Mucosa of rectum (tissue), 2 donors: ENCODE data around the gene INPP4B.

Experiments used
- H3K27ac ChIP-seq, 2 donors: one replicate each; pipeline ENCODE4 v1.7.0; 2013; ENCODE audit warnings: inconsistent platforms in 2 of 2, low read depth in 2 of 2, low read length in 2 of 2
- H3K27me3 ChIP-seq, 2 donors: one replicate each; pipeline ENCODE4 v1.7.0; 2013; ENCODE audit warnings: low read length in 2 of 2; ENCODE audit not compliant: control insufficient read depth in 2 of 2, insufficient read depth in 2 of 2
- H3K36me3 ChIP-seq, 2 donors: one replicate each; pipeline ENCODE4 v1.7.0; 2013; ENCODE audit warnings: low read length in 2 of 2; ENCODE audit not compliant: control insufficient read depth in 2 of 2, insufficient read depth in 2 of 2
- H3K4me1 ChIP-seq, 2 donors: one replicate each; pipeline ENCODE4 v1.7.0; 2013; ENCODE audit warnings: low read length in 2 of 2, mild to moderate bottlenecking in 1 of 2; ENCODE audit not compliant: control insufficient read depth in 2 of 2, insufficient read depth in 2 of 2
- H3K4me3 ChIP-seq, 2 donors: one replicate each; pipeline ENCODE4 v1.7.0; 2013; ENCODE audit warnings: low read length in 2 of 2
- H3K9ac ChIP-seq, 2 donors: one replicate each; pipeline ENCODE4 v1.7.0; 2013; ENCODE audit warnings: low read length in 2 of 2, low read depth in 1 of 2, mild to moderate bottlenecking in 1 of 2
- H3K9me3 ChIP-seq, 2 donors: one replicate each; pipeline ENCODE4 v1.7.0; 2013; ENCODE audit warnings: low read length in 2 of 2; ENCODE audit not compliant: control insufficient read depth in 2 of 2
- donor health status: healthy.
- donor health status: Normal muscosa, but diverticular disease.

The INPP4B gene

GRCh38 chr4:142598132-142598531 lies 248.0 kb downstream of the INPP4B start:
- Histone ChIP-seq H3K4me3 (no peak overlapping the region), H3K9me3 (no peaks in the 10 kb centered on the region), H3K9ac (no peak overlapping the region), H3K4me1 (no peaks in the 10 kb centered on the region), H3K36me3 (no peaks in the 10 kb centered on the region), H3K27me3 (no peaks in the 10 kb centered on the region), H3K27ac (no peak overlapping the region)

- Histone ChIP-seq H3K9me3 (no peaks in the 10 kb centered on the region), H3K36me3 (no peaks in the 10 kb centered on the region), H3K9ac (no peak overlapping the region), H3K4me1 (no peaks in the 10 kb centered on the region), H3K4me3 (no peak overlapping the region), H3K27ac (no peak overlapping the region), H3K27me3 (no peaks in the 10 kb centered on the region)
Measured at GRCh38 chr4:142596595-142596994, 249.5 kb downstream of the INPP4B start.

- Histone ChIP-seq H3K4me3 (no peak overlapping the region), H3K27me3 (no peaks in the 10 kb centered on the region), H3K9ac (no peak overlapping the region), H3K27ac (no peak overlapping the region), H3K4me1 (no peaks in the 10 kb centered on the region), H3K9me3 (no peaks in the 10 kb centered on the region), H3K36me3 (no peaks in the 10 kb centered on the region)
Measured at GRCh38 chr4:142596121-142596520, 250.0 kb downstream of the INPP4B start.

- Histone ChIP-seq H3K27ac (no peak overlapping the region), H3K9me3 (no peaks in the 10 kb centered on the region), H3K36me3 (no peaks in the 10 kb centered on the region), H3K9ac (no peak overlapping the region), H3K4me3 (no peak overlapping the region), H3K4me1 (no peaks in the 10 kb centered on the region), H3K27me3 (no peaks in the 10 kb centered on the region)
Measured at GRCh38 chr4:142595222-142595871, 250.8 kb downstream of the INPP4B start.

- Histone ChIP-seq H3K9me3 (no peaks in the 10 kb centered on the region), H3K27me3 (no peaks in the 10 kb centered on the region), H3K36me3 (no peaks in the 10 kb centered on the region), H3K4me3 (no peak overlapping the region), H3K27ac (no peak overlapping the region), H3K9ac (no peak overlapping the region), H3K4me1 (no peaks in the 10 kb centered on the region)
Measured at GRCh38 chr4:142585411-142585810, 260.7 kb downstream of the INPP4B start.

- no peaks in the 10 kb centered on the region for H3K27me3 ChIP-seq
- H3K4me3 ChIP-seq, result no peak overlapping the region
- no peak overlapping the region for H3K27ac ChIP-seq
- no peaks in the 10 kb centered on the region for H3K36me3 ChIP-seq
- H3K9me3 ChIP-seq, result no peaks in the 10 kb centered on the region
- no peaks in the 10 kb centered on the region for H3K4me1 ChIP-seq
- H3K9ac ChIP-seq, result no peak overlapping the region
Measured at GRCh38 chr4:142583708-142584107, 262.4 kb downstream of the INPP4B start.

GRCh38 chr4:142582340-142582739 lies 263.8 kb downstream of the INPP4B start:
- Histone ChIP-seq H3K36me3 (no peaks in the 10 kb centered on the region), H3K9me3 (no peaks in the 10 kb centered on the region), H3K27me3 (no peaks in the 10 kb centered on the region), H3K4me1 (no peaks in the 10 kb centered on the region), H3K27ac (no peak overlapping the region), H3K4me3 (no peak overlapping the region), H3K9ac (no peak overlapping the region)

GRCh38 chr4:142581881-142582280 lies 264.2 kb downstream of the INPP4B start:
- H3K4me1 ChIP-seq, result no peaks in the 10 kb centered on the region
- no peaks in the 10 kb centered on the region for H3K9me3 ChIP-seq
- H3K9ac ChIP-seq, result no peak overlapping the region
- no peaks in the 10 kb centered on the region for H3K27me3 ChIP-seq
- H3K36me3 ChIP-seq, result no peaks in the 10 kb centered on the region
- no peak overlapping the region for H3K27ac ChIP-seq
- no peak overlapping the region for H3K4me3 ChIP-seq

GRCh38 chr4:142579443-142579842 lies 266.7 kb downstream of the INPP4B start:
- H3K36me3 ChIP-seq, result no peaks in the 10 kb centered on the region
- no peak overlapping the region for H3K9ac ChIP-seq
- no peaks in the 10 kb centered on the region for H3K27me3 ChIP-seq
- no peak overlapping the region for H3K4me3 ChIP-seq
- H3K9me3 ChIP-seq, result no peaks in the 10 kb centered on the region
- H3K27ac ChIP-seq, result no peak overlapping the region
- no peaks in the 10 kb centered on the region for H3K4me1 ChIP-seq

GRCh38 chr4:142574306-142574705 lies 271.8 kb downstream of the INPP4B start:
- Histone ChIP-seq H3K36me3 (no peaks in the 10 kb centered on the region), H3K4me1 (no peaks in the 10 kb centered on the region), H3K27me3 (no peaks in the 10 kb centered on the region), H3K4me3 (no peak overlapping the region), H3K9ac (no peak overlapping the region), H3K9me3 (no peaks in the 10 kb centered on the region), H3K27ac (no peak overlapping the region)

GRCh38 chr4:142572071-142572470 lies 274.0 kb downstream of the INPP4B start:
- Histone ChIP-seq H3K9ac (no peak overlapping the region), H3K27me3 (no peaks in the 10 kb centered on the region), H3K27ac (no peak overlapping the region), H3K36me3 (no peaks in the 10 kb centered on the region), H3K4me3 (no peak overlapping the region), H3K4me1 (peaks cover 0 to 10% of the 10 kb centered on the region in 2 donors), H3K9me3 (no peaks in the 10 kb centered on the region)
